HFFc6 (cell line): ENCODE results near the gene ARHGEF40. TPM values are rescaled to one million over a fixed set of nuclear protein-coding genes. Genes with fewer than 3 reads are reported as not detected.

Experiments
- DNase-seq: peaks from one replicate; pipeline ENCODE4 v3.0.0-alpha.2; 2018
- H3K27ac Mint-ChIP-seq: 2 replicates; pipeline ENCODE4 v1.8.0; 2020; ENCODE audit warnings: mild to moderate bottlenecking, mixed read lengths
- H3K27me3 Mint-ChIP-seq: 2 replicates; pipeline ENCODE4 v1.8.0; 2021; ENCODE audit warnings: mild to moderate bottlenecking, moderate library complexity, mixed read lengths; ENCODE audit not compliant: insufficient read depth
- H3K36me3 Mint-ChIP-seq: 2 replicates; pipeline ENCODE4 v1.8.0; 2021; ENCODE audit warnings: low read depth, mixed read lengths
- H3K4me1 Mint-ChIP-seq: 2 replicates; pipeline ENCODE4 v1.8.0; 2020; ENCODE audit warnings: low read depth, mixed read lengths
- H3K4me3 Mint-ChIP-seq: 2 replicates; pipeline ENCODE4 v1.8.0; 2020; ENCODE audit warnings: mild to moderate bottlenecking, moderate library complexity, mixed read lengths
- H3K9me3 Mint-ChIP-seq: 2 replicates; pipeline ENCODE4 v1.8.0; 2020; ENCODE audit warnings: mild to moderate bottlenecking, mixed read lengths
- total RNA-seq, 6 experiments: library from RNA; stranded (reverse); fragmentation: NEBNext Ultra II Directional; extraction: Animal tissue kit (Norgen Biotek cat#: 25700); gene quantifications; 2 replicates in 1 of 6; 3 replicates in 5 of 6; pipeline ENCODE4 v1.2.3, GENCODE V29; 2021
- TF ChIP-seq, protein P1 (sequence below): fragments of 200-600 bp; sonication (generic); IDR thresholded peaks from 2 replicates; pipeline ENCODE4 v1.5.0; 2021; ENCODE audit warnings: antibody characterized with exemption, mild to moderate bottlenecking

Gene ARHGEF40
- total RNA-seq, 6 experiments from 2014 or later: 30.4 to 43.0 (median 40.8) TPM

DNA sequence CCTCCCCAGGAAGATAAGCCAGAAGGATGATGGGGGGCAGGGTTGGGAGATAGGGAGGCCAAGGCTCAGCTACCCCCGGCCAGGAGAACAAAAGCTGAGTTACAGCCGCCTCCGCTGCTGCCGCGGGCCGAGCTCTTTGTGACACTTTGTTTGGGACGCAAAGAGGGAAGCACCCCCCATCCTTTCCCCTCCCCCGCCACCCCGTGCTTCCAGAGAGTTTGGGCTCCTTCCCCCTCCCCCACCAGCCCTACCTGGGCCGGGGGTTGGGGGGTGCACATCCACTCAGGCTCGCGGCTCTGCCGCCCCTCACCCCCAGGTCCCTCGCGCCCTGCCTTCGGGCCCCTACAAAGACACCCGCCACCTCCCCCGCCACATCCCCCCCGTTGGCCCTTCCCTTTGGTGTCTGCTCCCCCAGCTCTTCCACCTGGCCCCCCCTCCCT is 27.6 kb downstream of the ARHGEF40 start:
- no peaks in the 10 kb centered on the region for H3K36me3 Mint-ChIP-seq
- no peak overlapping the region; the same call in 1 of the 2 replicates for H3K27ac Mint-ChIP-seq
- TF ChIP-seq, protein P1, sequence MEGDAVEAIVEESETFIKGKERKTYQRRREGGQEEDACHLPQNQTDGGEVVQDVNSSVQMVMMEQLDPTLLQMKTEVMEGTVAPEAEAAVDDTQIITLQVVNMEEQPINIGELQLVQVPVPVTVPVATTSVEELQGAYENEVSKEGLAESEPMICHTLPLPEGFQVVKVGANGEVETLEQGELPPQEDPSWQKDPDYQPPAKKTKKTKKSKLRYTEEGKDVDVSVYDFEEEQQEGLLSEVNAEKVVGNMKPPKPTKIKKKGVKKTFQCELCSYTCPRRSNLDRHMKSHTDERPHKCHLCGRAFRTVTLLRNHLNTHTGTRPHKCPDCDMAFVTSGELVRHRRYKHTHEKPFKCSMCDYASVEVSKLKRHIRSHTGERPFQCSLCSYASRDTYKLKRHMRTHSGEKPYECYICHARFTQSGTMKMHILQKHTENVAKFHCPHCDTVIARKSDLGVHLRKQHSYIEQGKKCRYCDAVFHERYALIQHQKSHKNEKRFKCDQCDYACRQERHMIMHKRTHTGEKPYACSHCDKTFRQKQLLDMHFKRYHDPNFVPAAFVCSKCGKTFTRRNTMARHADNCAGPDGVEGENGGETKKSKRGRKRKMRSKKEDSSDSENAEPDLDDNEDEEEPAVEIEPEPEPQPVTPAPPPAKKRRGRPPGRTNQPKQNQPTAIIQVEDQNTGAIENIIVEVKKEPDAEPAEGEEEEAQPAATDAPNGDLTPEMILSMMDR: no peak
- no peak for DNase-seq
- no peaks in the 10 kb centered on the region for H3K9me3 Mint-ChIP-seq
- peaks cover 13% of the 10 kb centered on the region for H3K27me3 Mint-ChIP-seq
- peaks cover 37% of the 10 kb centered on the region for H3K4me1 Mint-ChIP-seq
- H3K4me3 Mint-ChIP-seq: peak overlapping the region; percentile 67

DNA sequence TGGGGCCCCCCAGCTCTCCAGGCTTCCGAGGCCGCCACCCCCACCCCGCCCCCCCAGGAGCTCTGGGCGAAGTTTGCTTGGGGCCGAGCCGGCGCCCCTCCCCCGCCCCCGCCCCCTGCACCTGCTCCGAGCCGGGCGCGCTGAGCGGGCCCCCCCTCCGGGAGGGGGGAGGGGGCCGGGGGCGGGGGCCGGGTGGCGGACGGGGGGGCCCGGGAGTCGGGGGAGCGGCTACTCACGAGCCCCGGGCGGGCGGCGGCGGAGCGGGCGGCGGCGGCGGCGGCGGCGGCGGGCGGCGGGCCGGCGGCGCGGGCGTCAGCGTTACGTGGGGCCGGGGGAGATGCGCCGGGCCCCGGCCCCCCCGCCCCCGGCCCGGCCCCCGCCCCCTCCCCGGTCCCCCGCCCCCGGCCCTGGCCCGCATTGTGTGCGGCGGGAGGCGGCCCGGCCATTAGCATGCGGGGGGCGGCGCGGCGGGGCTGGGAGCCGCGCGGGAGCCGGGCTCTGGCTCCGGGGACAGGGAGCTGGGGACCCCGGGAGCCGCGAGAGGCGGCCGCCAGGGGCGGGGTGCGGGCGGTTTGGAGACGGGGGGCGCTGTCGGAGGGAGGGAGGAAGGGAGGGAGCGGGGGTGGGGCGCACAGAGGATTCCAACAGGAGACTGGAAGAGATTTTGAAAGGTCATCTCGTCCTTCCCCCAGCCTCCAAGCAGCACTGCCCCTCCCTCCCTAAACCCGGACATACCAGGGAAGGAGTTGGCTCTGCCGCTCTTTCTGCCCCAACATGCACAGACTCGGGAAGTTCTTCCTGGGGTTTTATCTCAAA is 28.2 kb downstream of the ARHGEF40 start, which contains the start of gene ZNF219:
ZNF219 (minus strand) TSS at position 580 of the 816 bp plus-strand sequence. CDS start 5,064 bp downstream, outside the sequence.
- peak within 1 kb of the TSS; percentile 34; the same call in 1 of the 2 replicates for H3K27ac Mint-ChIP-seq
- peak; percentile 15 for DNase-seq
- no peaks in the 10 kb centered on the region for H3K36me3 Mint-ChIP-seq
- no peaks in the 10 kb centered on the region for H3K9me3 Mint-ChIP-seq
- peaks cover 44% of the 10 kb centered on the region for H3K4me1 Mint-ChIP-seq
- peak within 1 kb of the TSS; percentile 90 for H3K4me3 Mint-ChIP-seq
- TF ChIP-seq, protein P1: peak; percentile 24; the same call in 1 of the 2 replicates
- peaks cover 11% of the 10 kb centered on the region for H3K27me3 Mint-ChIP-seq

DNA sequence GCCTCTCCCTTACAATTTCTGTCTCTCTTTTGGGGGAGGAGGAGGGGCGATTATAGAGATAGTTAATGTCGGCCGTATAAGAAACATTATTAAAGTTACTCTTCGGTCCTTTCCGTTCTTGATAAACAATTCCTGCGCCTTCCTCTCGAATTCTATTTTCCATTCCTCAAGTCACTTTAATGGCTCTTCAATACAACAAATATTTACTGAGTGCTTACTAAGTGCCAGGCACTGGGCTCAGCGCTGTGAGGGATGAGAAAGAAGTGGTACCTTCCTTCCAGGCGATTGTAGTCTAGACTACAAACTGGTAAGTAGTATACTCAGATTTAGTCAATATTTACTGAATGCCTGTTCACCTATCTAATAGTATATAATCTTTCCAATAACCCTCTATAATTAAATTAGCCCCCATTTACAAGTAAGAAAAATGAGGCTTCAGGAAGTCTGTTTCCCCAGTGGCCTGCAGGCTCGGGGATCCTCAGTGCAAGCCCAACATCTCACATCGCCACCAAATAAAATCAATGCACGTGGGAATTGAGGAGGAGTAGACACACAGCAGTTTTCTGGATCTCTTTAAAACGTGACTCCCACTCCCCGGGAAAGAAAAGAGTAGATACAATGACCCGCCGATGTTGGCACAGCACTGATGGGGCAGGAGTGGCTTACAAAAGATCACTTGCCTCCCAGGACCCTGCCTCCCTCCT is 28.9 kb downstream of the ARHGEF40 start:
- peak overlapping the region; percentile 90 for H3K4me3 Mint-ChIP-seq
- H3K27ac Mint-ChIP-seq: peak overlapping the region; percentile 34; the same call in 1 of the 2 replicates
- peaks cover 10% of the 10 kb centered on the region for H3K27me3 Mint-ChIP-seq
- no peak for DNase-seq
- TF ChIP-seq, protein P1: no peak
- no peaks in the 10 kb centered on the region for H3K9me3 Mint-ChIP-seq
- no peaks in the 10 kb centered on the region for H3K36me3 Mint-ChIP-seq
- peaks cover 48% of the 10 kb centered on the region for H3K4me1 Mint-ChIP-seq

DNA sequence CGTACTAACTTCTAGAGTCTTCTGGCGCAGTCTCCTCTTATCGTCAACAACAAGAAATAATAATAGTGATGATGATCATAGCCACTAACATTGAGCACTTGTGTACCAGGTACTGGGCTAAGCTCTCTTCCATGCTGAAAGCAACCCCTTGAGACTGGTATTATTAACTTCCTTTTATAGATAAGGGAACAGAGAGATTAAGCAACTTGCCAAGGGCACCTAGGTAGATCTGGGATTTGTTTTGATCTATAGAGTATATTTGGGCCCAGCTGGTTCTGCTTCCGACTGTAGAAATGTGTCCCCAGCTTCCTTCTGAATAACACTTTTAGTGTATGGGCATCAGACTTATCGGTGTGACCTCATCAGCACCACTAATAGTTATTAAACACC is 29.5 kb downstream of the ARHGEF40 start:
- H3K36me3 Mint-ChIP-seq: no peaks in the 10 kb centered on the region
- no peaks in the 10 kb centered on the region for H3K9me3 Mint-ChIP-seq
- peak overlapping the region; percentile 90 for H3K4me3 Mint-ChIP-seq
- TF ChIP-seq, protein P1: no peak
- no peak overlapping the region for H3K27ac Mint-ChIP-seq
- peaks cover 53% of the 10 kb centered on the region for H3K4me1 Mint-ChIP-seq
- peaks cover 10% of the 10 kb centered on the region for H3K27me3 Mint-ChIP-seq
- no peak for DNase-seq

DNA sequence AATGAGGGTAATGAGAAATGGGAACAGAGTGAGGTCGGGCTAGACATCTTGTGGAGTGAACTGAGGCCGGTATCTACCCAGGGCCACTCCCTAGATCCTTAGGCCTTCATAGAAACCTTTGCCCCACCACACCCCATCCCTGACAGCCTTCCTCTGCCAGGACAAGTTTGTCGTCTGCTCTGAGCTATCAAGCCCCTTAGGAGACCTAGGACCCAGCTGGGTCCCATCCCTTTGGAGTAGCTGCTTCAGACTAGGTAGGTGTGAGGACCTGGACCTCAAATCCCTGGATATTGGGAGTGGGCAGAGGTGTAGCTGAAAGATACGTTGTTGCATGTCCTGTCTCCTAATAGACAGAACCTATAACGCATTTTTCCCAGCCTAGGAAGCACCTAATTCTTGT is 30.8 kb downstream of the ARHGEF40 start, which contains the start of gene TMEM253:
TMEM253 (plus strand) TSS at position 136 of the 400 bp plus-strand sequence. CDS start 278 bp downstream, outside the sequence.
- Mint-ChIP-seq H3K36me3 (no peaks in the 10 kb centered on the region), H3K27ac (no peak within 1 kb of the TSS), H3K27me3 (peaks cover 10% of the 10 kb centered on the region), H3K9me3 (no peaks in the 10 kb centered on the region), H3K4me3 (no peak within 1 kb of the TSS), H3K4me1 (peaks cover 52% of the 10 kb centered on the region)
- DNase-seq: no peak
- TF ChIP-seq, protein P1: no peak
